Frontal cortex (tissue), 4 donors: ENCODE measurements around the gene PHF8. TPM values are rescaled to one million over a fixed set of nuclear protein-coding genes. Genes with fewer than 3 reads are reported as not detected.

Experiments used
- DNase-seq, 2 donors: peaks; one replicate each; pipeline ENCODE4 v3.0.0; 2012; ENCODE audit warnings: low spot score in 2 of 2
- FAIRE-seq: peaks from 2 replicates; lab custom pipeline; 2012; peaks lifted over from hg19 to GRCh38; lab: Jason Lieb, UNC
- total RNA-seq: library from RNA; depleted of rRNA; stranded (reverse); fragments of >200 nt; gene quantifications from one replicate; pipeline ENCODE4 v1.2.3, GENCODE V29; 2014
- donor health status: control.
- donor health status: control.
- donor health status: control.

PHF8 gene
- total RNA-seq, 1 donor from 2014 or later = 11.0 TPM

DNA sequence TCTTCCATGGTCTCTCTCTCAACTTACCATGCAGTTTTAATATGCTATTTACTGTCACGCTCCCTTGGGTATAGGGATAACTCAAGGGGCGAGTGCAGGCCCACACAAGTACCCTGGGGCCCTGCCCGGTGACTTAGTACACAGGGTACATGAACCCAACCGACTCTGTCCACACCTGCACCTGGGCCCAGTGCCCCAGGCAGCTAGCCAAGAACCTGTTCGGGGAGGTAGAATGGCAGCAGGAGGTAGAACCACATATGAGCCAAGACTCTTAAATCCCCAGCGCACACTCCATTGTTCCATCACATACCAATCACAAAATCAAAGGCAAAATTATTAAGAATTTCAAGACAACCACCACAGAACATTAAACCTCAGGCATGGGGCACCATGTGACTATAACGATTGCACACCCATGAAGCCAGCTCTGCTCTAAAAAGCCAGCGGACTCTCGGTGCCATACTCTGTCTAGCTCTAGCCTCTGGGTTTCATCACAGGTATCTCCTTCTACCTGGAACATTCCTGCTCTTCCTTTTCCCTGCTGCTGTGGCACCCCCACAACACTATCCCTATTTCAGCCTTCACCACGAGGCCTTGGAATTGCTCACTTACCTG is 14.6 kb downstream of the PHF8 start:
- FAIRE-seq (no peak), DNase-seq (no peak)

DNA sequence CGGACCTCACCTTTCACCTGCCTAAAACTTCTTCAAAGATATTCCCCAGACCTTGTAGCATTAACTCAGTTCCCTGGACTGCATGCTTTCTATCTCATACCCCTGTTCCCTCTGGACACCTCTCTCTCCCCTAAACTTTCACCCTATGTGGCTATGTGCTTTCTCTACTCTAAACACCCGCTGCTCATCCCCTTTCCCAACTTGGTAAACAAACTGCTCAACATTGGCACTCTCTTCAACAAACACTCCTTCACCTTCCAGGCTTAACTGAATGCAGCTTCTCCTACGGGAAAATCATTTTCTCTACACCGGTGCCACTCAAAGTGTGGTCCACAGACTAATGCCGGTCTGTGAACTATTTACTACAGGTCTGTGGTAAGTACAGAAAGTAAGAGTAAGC is 19.9 kb downstream of the PHF8 start:
- FAIRE-seq = no peak
- DNase-seq = no peak

GRCh38 chrX:54012830-54013500 is 31.3 kb downstream of the PHF8 start:
- no peak for DNase-seq
- FAIRE-seq = no peak

DNA sequence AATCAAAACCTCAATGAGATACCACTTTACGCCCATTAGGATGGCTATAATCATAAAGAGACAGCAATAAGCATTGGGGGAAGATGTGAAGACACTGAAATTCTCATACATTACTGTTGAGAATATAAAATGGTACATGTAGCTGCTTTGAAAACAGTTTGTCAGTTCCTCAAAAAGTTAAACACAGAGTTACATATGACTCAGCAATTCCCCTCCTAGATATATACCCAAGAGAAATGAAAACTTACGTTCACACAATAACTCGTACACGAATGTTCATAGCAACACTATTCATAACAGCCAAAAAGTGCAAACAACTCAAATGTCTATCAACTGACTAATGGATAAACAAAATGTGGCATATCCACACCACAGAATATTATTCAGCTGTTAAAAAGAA is 36.6 kb downstream of the PHF8 start:
- no peak for FAIRE-seq

DNA sequence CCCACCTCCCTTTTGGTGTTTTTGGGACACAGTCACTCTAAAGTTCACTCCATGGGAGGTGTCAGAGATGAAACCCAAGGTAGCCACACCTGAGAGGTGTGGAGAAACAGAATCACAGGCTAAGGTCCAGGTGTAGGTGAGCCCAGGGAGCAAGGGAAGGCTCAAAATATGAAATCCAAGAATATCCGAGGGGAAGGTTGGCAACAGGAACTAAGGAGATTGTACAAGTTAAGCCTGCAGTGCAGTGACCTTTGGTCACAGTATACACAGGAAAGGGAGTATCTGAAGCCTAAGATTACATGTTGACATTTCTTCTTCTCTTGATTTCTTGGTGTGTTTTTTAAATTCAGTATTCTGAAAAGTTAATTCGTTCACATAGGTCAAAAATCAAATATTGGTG is 46.5 kb downstream of the PHF8 start:
- DNase-seq = no peak
- no peak for FAIRE-seq

More for the DNA sequence above, 36.6 kb downstream of the PHF8 start:
- DNase-seq = no peak

GRCh38 chrX:53992589-53992988 is 51.7 kb downstream of the PHF8 start:
- no peak for DNase-seq
- no peak for FAIRE-seq

DNA sequence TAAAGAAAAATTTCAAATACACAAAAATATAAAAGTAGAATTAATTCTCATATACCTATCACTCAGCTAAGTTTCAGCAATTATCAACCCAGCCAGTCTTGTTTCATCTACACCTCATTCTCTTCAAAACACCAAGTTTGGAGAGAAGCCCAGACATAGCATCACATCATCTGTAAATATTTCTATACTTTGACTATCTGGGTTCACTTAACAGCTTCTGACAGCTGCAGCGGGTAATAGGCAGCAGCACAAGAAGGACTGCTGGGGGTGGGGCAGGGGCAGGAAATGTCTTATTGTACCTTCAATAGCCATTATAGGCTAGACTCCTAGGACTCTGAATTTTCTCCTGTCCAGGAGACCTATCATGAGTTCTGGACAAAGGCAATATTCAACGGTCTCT is 54.1 kb downstream of the PHF8 start:
- DNase-seq (no peak), FAIRE-seq (no peak)

DNA sequence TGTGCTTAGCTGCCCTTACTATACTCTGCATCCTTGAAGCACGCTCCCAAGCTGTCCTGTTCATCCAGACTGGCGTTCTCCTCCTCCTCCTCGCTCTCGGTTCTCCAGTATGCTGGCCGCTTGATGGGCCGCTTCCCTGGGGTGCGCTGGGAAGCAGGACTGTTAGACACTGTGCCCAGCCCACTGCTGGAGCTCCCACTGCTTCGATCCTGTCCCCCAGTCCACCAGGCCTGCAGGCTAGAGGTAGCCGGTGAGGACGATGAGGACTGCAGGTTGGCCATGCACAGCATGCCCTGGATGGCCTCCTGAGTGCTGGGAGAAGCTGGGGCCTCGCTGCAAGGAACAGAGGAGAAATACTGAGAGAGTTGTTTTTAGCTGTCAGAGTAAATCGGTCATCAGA is 59.4 kb downstream of the PHF8 start:
- DNase-seq (no peak), FAIRE-seq (no peak)

DNA sequence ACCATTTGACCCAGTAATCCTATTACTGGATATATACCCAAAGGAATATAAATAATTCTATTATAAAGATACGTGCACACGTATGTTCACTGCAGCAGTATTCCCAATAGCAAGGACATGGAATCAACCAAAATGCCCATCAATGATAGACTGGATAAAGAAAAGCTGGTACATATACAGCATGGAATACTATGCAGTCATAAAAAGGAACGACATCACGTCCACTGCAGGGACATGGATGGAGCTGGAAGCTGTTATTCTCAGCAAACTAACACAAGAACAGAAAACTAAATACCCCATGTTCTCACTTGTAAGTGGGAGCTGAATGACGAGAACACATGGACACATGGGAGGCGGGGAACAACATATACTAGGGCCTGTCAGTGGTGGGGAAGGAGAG is 69.7 kb downstream of the PHF8 start:
- no peak for FAIRE-seq
- no peak for DNase-seq

- FAIRE-seq = no peak
- DNase-seq = no peak
Observed at GRCh38 chrX:53969540-53969939, 74.7 kb downstream of the PHF8 start.

DNA sequence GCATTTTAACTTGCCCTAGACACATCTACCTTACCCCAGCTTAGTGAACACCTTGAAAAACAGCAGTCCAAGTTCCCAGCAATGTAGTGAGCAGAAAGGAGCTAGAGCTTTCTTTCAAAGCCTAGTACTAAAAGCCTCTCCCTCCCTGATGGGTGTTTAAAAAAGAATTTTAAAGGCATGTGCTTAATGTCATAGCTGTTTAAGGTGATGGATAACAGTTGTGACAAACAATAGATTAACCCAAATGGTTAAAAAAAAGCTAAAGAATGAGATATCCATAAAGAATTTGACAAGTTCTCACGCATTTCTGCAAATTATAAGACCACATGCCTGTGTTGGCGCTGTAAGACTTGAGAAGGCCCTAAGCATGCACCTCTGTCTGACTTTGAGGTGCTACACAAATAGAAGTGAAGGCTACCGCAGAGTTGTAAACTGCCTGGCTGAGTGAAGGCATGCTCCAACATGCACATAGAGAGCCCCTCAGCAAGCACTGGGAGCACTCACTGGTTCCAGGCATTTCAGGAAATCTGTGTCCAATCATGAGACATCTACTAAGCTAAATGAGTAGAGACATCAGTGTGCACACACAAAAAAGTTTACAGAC is 94.0 kb downstream of the PHF8 start:
- FAIRE-seq (no peak), DNase-seq (no peak)

GRCh38 chrX:53940180-53940579 is 104.1 kb downstream of the PHF8 start:
- DNase-seq (no peak), FAIRE-seq (no peak)

- no peak for DNase-seq
- no peak for FAIRE-seq
Observed at GRCh38 chrX:53939127-53939526, 105.1 kb downstream of the PHF8 start.

GRCh38 chrX:53930515-53931380 is 113.5 kb downstream of the PHF8 start:
- FAIRE-seq (no peak), DNase-seq (no peak)

- FAIRE-seq (no peak), DNase-seq (no peak)
Observed at GRCh38 chrX:53926030-53926429, 118.2 kb downstream of the PHF8 start.

DNA sequence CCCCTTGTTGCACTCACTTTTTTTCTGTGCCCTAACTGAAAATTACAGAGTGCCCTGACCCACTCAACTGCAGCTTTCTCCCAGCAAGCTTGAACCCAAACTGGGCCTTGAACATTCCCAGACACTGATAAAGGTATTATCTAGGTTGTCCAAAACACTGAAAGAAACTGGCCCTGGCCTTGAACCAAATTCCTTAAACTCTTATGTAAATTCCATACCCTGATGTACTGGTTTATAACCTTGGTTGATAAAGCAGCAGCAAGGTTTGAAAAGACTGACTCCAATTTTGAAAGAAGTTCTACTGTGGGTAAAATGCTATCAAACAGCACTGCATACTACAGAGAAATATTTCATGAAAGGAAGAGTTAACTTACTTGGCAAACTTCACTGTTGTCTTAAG is 125.6 kb downstream of the PHF8 start:
- DNase-seq (no peak), FAIRE-seq (no peak)

DNA sequence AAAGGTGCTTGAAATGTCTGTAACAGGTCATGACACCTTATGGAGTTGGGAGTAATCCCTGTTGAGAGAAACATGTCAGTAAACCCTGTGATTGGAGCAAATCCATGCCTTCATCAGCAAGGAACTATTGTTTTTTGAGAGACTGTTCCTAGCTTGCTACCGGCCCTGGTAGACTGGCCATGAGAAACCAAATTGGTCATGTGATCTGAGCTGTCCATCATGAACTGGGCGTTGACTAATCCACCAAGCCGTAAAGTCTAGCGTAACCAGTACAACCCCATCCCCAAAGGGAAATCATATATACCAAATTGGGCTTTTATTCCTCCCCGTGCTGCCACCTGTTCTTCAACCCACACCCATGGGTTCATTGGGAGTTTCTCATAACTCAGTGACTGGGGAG is 143.7 kb downstream of the PHF8 start:
- DNase-seq (no peak), FAIRE-seq (no peak)

GRCh38 chrX:53895270-53895669 is 149.0 kb downstream of the PHF8 start:
- no peak for FAIRE-seq

More at GRCh38 chrX:53895270-53895669, 149.0 kb downstream of the PHF8 start:
- DNase-seq = no peak
